SK-N-SH treated with all-trans-retinoic acid at 6 μM for 48 hours (cell line): Measurements from ENCODE around the gene C19orf53.

Experiments
- ARNTL ChIP-seq: fragments of 450-650 bp; formaldehyde crosslinking; IDR thresholded peaks from 2 replicates; pipeline ENCODE4 v1.5.0; 2020; ENCODE audit warnings: low read depth, mild to moderate bottlenecking, moderate library complexity, borderline replicate concordance
- BACH2 ChIP-seq: fragments of 250-450 bp; sonication (Bioruptor Pico); IDR thresholded peaks from 2 replicates; pipeline ENCODE4 v1.9.0; 2021; ENCODE audit warnings: mild to moderate bottlenecking, borderline replicate concordance
- CREB5 ChIP-seq: fragments of 250-450 bp; sonication (Bioruptor Pico); IDR thresholded peaks from 2 replicates; pipeline ENCODE4 v1.5.1; 2020; ENCODE audit warnings: low read depth, mild to moderate bottlenecking, moderate library complexity
- CSRNP3 ChIP-seq: fragments of 250-450 bp; sonication (Bioruptor Pico); IDR thresholded peaks from 2 replicates; pipeline ENCODE4 v1.5.1; 2021; ENCODE audit warnings: mild to moderate bottlenecking, moderate library complexity
- PATZ1 ChIP-seq: fragments of 250-450 bp; sonication (Bioruptor Pico); IDR thresholded peaks from 2 replicates; pipeline ENCODE4 v1.8.0; 2020; ENCODE audit warnings: mild to moderate bottlenecking, moderate library complexity, borderline replicate concordance
- POU6F1 ChIP-seq: fragments of 250-450 bp; sonication (Bioruptor Pico); IDR thresholded peaks from 2 replicates; pipeline ENCODE4 v1.8.0; 2021; ENCODE audit warnings: low read depth, mild to moderate bottlenecking, moderate library complexity, borderline replicate concordance
- PPARA ChIP-seq: fragments of 250-450 bp; sonication (Bioruptor Pico); IDR thresholded peaks from 2 replicates; pipeline ENCODE4 v1.5.0; 2020; ENCODE audit warnings: mild to moderate bottlenecking, borderline replicate concordance
- RARB ChIP-seq: fragments of 250-450 bp; sonication (Bioruptor Pico); IDR thresholded peaks from 2 replicates; pipeline ENCODE4 v1.8.0; 2021; ENCODE audit warnings: mild to moderate bottlenecking, moderate library complexity
- TCF4 ChIP-seq: fragments of 250-450 bp; sonication (Bioruptor Pico); IDR thresholded peaks from 2 replicates; pipeline ENCODE4 v1.8.0; 2021; ENCODE audit warnings: mild to moderate bottlenecking, moderate library complexity, borderline replicate concordance
- ZFP30 ChIP-seq: fragments of 450-650 bp; formaldehyde crosslinking; IDR thresholded peaks from 2 replicates; pipeline ENCODE4 v1.5.0; 2022; ENCODE audit warnings: mild to moderate bottlenecking, moderate library complexity
- ZNF8 ChIP-seq: fragments of 450-650 bp; formaldehyde crosslinking; IDR thresholded peaks from 2 replicates; pipeline ENCODE4 v1.5.0; 2020; ENCODE audit warnings: mild to moderate bottlenecking, moderate library complexity

GRCh38 chr19:13825489-13826441 is 51.5 kb downstream of the C19orf53 start:
- no peak for TF ChIP-seq PPARA (CRISPR knock-in tag)
- no peak for TF ChIP-seq ZFP30 (CRISPR knock-in tag)
- TF ChIP-seq BACH2 (CRISPR knock-in tag), result no peak
- TF ChIP-seq POU6F1 (CRISPR knock-in tag), result no peak
- TF ChIP-seq RARB (CRISPR knock-in tag), result no peak
- no peak for TF ChIP-seq ZNF8
- TF ChIP-seq PATZ1 (CRISPR knock-in tag), result no peak
- TF ChIP-seq CSRNP3, result no peak
- no peak for TF ChIP-seq CREB5 (CRISPR knock-in tag)
- TF ChIP-seq TCF4 (CRISPR knock-in tag), result no peak
- TF ChIP-seq ARNTL (CRISPR knock-in tag), result no peak
